K562 (cell line): ENCODE results near the gene SH2B2. TPM values are rescaled to one million over a fixed set of nuclear protein-coding genes. Genes with fewer than 3 reads are reported as not detected.

Source experiments
- ATAC-seq: fragments of 200-7000 bp; cut with Tn5 transposase; 3 replicates; pipeline ENCODE4 v1.9.1; 2020; ENCODE audit warnings: moderate library complexity
- BruUV-seq: library from RNA; stranded (reverse); fragments of 400-500 nt; replicated peaks from 2 replicates; lab custom pipeline; 2021; lab: Mats Ljungman, UMichigan
- CTCF ChIA-PET: fragments of 300-600 bp; formaldehyde crosslinking; extraction: SDS; loops from one replicate; lab custom pipeline; 2021; ENCODE audit warnings: low intra/inter-chr PET ratio; lab: Yijun Ruan, JAX
- POLR2A ChIA-PET: fragments of 300-600, 350-650 bp; sonication (Branson Sonifier 250); formaldehyde crosslinking; extraction: SDS; loops from one replicate; lab custom pipeline; 2021; ENCODE audit warnings: antibody characterized with exemption, inconsistent platforms; lab: Yijun Ruan, JAX
- DNase-seq, 4 experiments: peaks; one replicate each; pipeline versions ENCODE4 v3.0.0 to v3.0.0-alpha.2; 2011 to 2018; ENCODE audit warnings: low spot score in 3 of 4, mixed read lengths in 3 of 4; ENCODE audit errors: extremely low read depth in 1 of 4
- FAIRE-seq: peaks from 2 replicates; lab custom pipeline; 2011; peaks lifted over from hg19 to GRCh38; lab: Jason Lieb, UNC
- H2AFZ ChIP-seq: 2 replicates; pipeline ENCODE4 v1.6.0; 2011; ENCODE audit warnings: low read depth, low read length, control low read depth, inconsistent platforms
- H3K27ac ChIP-seq: fragments of 200-600 bp; 3 replicates; pipeline ENCODE4 v1.8.0; 2011; ENCODE audit warnings: low read depth, mild to moderate bottlenecking, control low read depth, inconsistent platforms, low read length, moderate library complexity, mixed read lengths; ENCODE audit errors: extremely low read depth
- H3K27me3 ChIP-seq, 2 experiments: fragments of 300-600 bp in 1 of 2; 2 replicates in 1 of 2; 3 replicates in 1 of 2; pipeline versions ENCODE4 v1.6.0 to v1.8.0; 2011; ENCODE audit warnings: inconsistent platforms in 2 of 2, low read length in 2 of 2, mild to moderate bottlenecking in 1 of 2, mixed read lengths in 1 of 2, moderate library complexity in 1 of 2; ENCODE audit not compliant: control insufficient read depth in 2 of 2, insufficient read depth in 2 of 2
- H3K36me3 ChIP-seq: fragments of 300-600 bp; 3 replicates; pipeline ENCODE4 v1.8.0; 2011; ENCODE audit warnings: mild to moderate bottlenecking, low read length, inconsistent platforms; ENCODE audit not compliant: control insufficient read depth, insufficient read depth
- H3K4me1 ChIP-seq, 2 experiments: fragments of 200-600 bp in 1 of 2; replicated peaks in 1 of 2; 2 replicates in 1 of 2; 3 replicates in 1 of 2; pipeline versions ENCODE4 v1.5.1 to v1.8.0; 2011; ENCODE audit warnings: inconsistent platforms in 2 of 2, low read length in 2 of 2, mild to moderate bottlenecking in 1 of 2, mixed read lengths in 1 of 2, moderate library complexity in 1 of 2; ENCODE audit not compliant: control insufficient read depth in 2 of 2, insufficient read depth in 2 of 2
- H3K4me2 ChIP-seq: 2 replicates; pipeline ENCODE4 v1.6.1; 2011; ENCODE audit warnings: low read length, control low read depth, inconsistent platforms, mixed read lengths; ENCODE audit not compliant: insufficient read depth
- H3K4me3 ChIP-seq: fragments of 200-600 bp; sonication (generic), shearing (Covaris generic); 2 replicates; pipeline ENCODE4 v1.5.1; 2016; ENCODE audit warnings: control low read depth, inconsistent platforms
- H3K79me2 ChIP-seq: fragments of 200-600 bp; 3 replicates; pipeline ENCODE4 v1.8.0; 2011; ENCODE audit warnings: low read length, inconsistent platforms; ENCODE audit not compliant: control insufficient read depth, insufficient read depth
- H3K9ac ChIP-seq, 2 experiments: 2 replicates each; pipeline versions ENCODE4 v1.6.0 to v1.6.1; 2011; ENCODE audit warnings: low read depth in 2 of 2, low read length in 2 of 2, control low read depth in 1 of 2, inconsistent platforms in 1 of 2, mild to moderate bottlenecking in 1 of 2, mixed read lengths in 1 of 2; ENCODE audit not compliant: insufficient read depth in 1 of 2
- H3K9me1 ChIP-seq: one replicate; pipeline ENCODE4 v1.6.0; 2011; ENCODE audit warnings: inconsistent platforms, mild to moderate bottlenecking, low read length, moderate library complexity; ENCODE audit not compliant: control insufficient read depth, insufficient read depth
- H3K9me3 ChIP-seq: replicated peaks from 2 replicates; pipeline ENCODE4 v1.5.1; 2011; ENCODE audit warnings: low read depth, low read length, inconsistent platforms; ENCODE audit not compliant: control insufficient read depth, insufficient read depth
- H4K20me1 ChIP-seq: replicated peaks from 2 replicates; pipeline ENCODE4 v1.6.1; 2011; ENCODE audit warnings: low read length, inconsistent platforms, mixed read lengths; ENCODE audit not compliant: control insufficient read depth, insufficient read depth
- ARID3B ChIP-seq: fragments of 250-450 bp; sonication (Bioruptor Pico); IDR thresholded peaks from 2 replicates; pipeline ENCODE4 v1.4.0; 2020; ENCODE audit warnings: borderline replicate concordance
- CBX8 ChIP-seq: fragments of 200-600 bp; sonication (generic); IDR thresholded peaks from 2 replicates; pipeline ENCODE4 v1.6.1; 2012; ENCODE audit warnings: borderline replicate concordance, mixed run types, low read depth, mild to moderate bottlenecking, moderate library complexity, mixed read lengths, low read length, control low read depth, inconsistent platforms; ENCODE audit not compliant: poor library complexity, severe bottlenecking; ENCODE audit errors: extremely low read depth
- HMG20B ChIP-seq: fragments of 250-450 bp; sonication (Bioruptor Pico); IDR thresholded peaks from 2 replicates; pipeline ENCODE4 v1.5.0; 2021; ENCODE audit warnings: mild to moderate bottlenecking
- NBN ChIP-seq: fragments of 450-650 bp; IDR thresholded peaks from 2 replicates; pipeline ENCODE4 v1.6.1; 2016; ENCODE audit warnings: low read depth, mild to moderate bottlenecking
- SAFB ChIP-seq: fragments of 200-400 bp; formaldehyde crosslinking; IDR thresholded peaks from 2 replicates; pipeline ENCODE4 v1.6.1; 2017; ENCODE audit warnings: low read depth, low read length, borderline replicate concordance
- SNRNP70 ChIP-seq: fragments of 200-400 bp; formaldehyde crosslinking; optimal IDR thresholded peaks from 2 replicates; pipeline ENCODE3; 2017; ENCODE audit warnings: low read depth, low read length
- TFAP4 ChIP-seq: sonication (generic); formaldehyde crosslinking; IDR thresholded peaks from 2 replicates; pipeline ENCODE4 v1.8.0; 2022; ENCODE audit warnings: missing genetic modification reagents, mild to moderate bottlenecking, moderate library complexity, borderline replicate concordance
- ZNF140 ChIP-seq: fragments of 250-450 bp; sonication (Bioruptor Pico); IDR thresholded peaks from 2 replicates; pipeline ENCODE4 v1.8.0; 2021; ENCODE audit warnings: moderate library complexity, mild to moderate bottlenecking, inconsistent platforms
- ZNF384 ChIP-seq: IDR thresholded peaks from 2 replicates; pipeline ENCODE4 v1.6.1; 2012; ENCODE audit warnings: low read depth, low read length, improper control_type of control experiment
- WGBS: fragments of 100-300 bp; shearing (Covaris generic); methylation state at CpG from one replicate; pipeline ENCODE4 v1.1.6; 2016; ENCODE audit warnings: low coverage, mixed read lengths; ENCODE audit not compliant: insufficient coverage; ENCODE audit errors: missing lambda C conversion rate; 5-methylcytosine and 5-hydroxymethylcytosine counted together
- in situ Hi-C: fragments of 300-500 bp; cut with MboI; formaldehyde crosslinking; loops from 4 replicates; pipeline ENCODE4 v1.15.0; 2018; ENCODE audit warnings: inconsistent platforms, mixed read lengths
- intact Hi-C: fragments of 100-400 bp; cut with micrococcal nuclease; formaldehyde crosslinking; loops from 2 replicates; pipeline ENCODE4 v1.14.2; 2022
- polyA plus RNA-seq, 8 experiments: library from polyadenylated mRNA; depleted of rRNA in 4 of 8; stranded (reverse) in 5 of 8; unstranded in 3 of 8; fragments of >200 nt; fragmentation: Nextera tagmentation in 2 of 8; fragmentation: Illumina TruSeq in 1 of 8; extraction: Ambion mirVana in 2 of 8; extraction: Trizol in 1 of 8; gene quantifications; 2 replicates each; pipeline versions ENCODE4 v1.2.1 to v1.2.3, GENCODE V29; 2011 to 2014; ENCODE audit warnings: inconsistent platforms in 1 of 8, missing spikeins in 1 of 8
- total RNA-seq, 7 experiments: library from RNA; depleted of rRNA in 6 of 7; stranded (reverse); fragments of >200 nt in 6 of 7; fragmentation: Illumina TruSeq in 2 of 7; extraction: Trizol in 2 of 7; gene quantifications; 2 replicates each; pipeline versions ENCODE4 v1.2.1 to v1.2.3, GENCODE V29; 2011 to 2021; ENCODE audit warnings: low replicate concordance in 1 of 7

Gene SH2B2
- total and polyA plus RNA-seq, 9 of the 15 experiments (the other 6 are each of a cell fraction or from before 2014, with no cell fraction given) = 0.03 to 0.89 (median 0.07) TPM; not detected in 4

- TF ChIP-seq ZNF384 = peak; percentile 32; the same call in 1 of the 2 replicates
- TF ChIP-seq ZNF140 (CRISPR knock-in tag) = no peak
- TF ChIP-seq TFAP4 (CRISPR knock-in tag) = peak; percentile 65; the same call in 1 of the 2 replicates
Measured at GRCh38 chr7:102292813-102293798, 6.4 kb downstream of the SH2B2 start (continued).

DNA sequence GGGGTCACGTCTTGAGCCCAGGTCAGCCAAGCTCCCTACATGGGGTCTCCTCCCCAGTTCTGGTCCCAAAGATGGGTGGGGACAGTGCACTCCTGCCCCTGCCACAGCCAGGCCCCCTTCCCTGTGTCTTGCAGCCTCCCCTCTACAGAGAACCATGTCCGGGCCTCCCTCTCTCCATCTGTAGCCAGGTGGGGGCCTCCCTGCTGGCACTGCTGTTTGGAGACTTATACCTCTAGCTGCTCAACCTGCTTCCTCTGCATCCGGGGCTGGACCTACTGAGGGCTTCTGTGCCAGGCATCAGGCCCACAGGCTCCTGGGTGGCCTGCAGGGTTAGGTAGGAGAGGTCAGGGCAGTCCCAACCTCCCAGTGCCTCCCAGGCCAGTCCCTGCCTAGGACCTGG, 7.9 kb downstream of the SH2B2 start:
- no TSS peak for BruUV-seq

More for the DNA sequence above, 7.9 kb downstream of the SH2B2 start:
- no peak overlapping the region for H3K9ac ChIP-seq
- FAIRE-seq (no peak), DNase-seq (no peak), ATAC-seq (no peak)
- H3K9me3 ChIP-seq = no peaks in the 10 kb centered on the region
- 0% methylated on average over 3 of the region's 3 CpGs for WGBS
- no peak overlapping the region for H3K27ac ChIP-seq
- H3K4me3 ChIP-seq = no peak overlapping the region
- ChIA-PET POLR2A (interaction anchor here (0.8 to 1.9 kb wide), 3 partner anchors 10 to 25 kb away, joined by 3 to 7 read pairs (median 4); no protein-coding TSS in a partner anchor), CTCF (no interaction called here)
- H3K9me1 ChIP-seq = no peaks in the 10 kb centered on the region
- in situ Hi-C loops (no loop called here), intact Hi-C loops (no loop called here)
- H3K27me3 ChIP-seq = peaks cover 42 to 74% of the 10 kb centered on the region in 2 experiments; a peak in 4 of 5 replicates
- peaks cover 17% of the 10 kb centered on the region for H4K20me1 ChIP-seq
- no peaks in the 10 kb centered on the region for H3K79me2 ChIP-seq
- no peak overlapping the region for H3K4me2 ChIP-seq
- TF ChIP-seq SNRNP70 (no peak), SAFB (no peak), ARID3B (CRISPR knock-in tag) (no peak), HMG20B (no peak), NBN (no peak), CBX8 (no peak)
- H3K36me3 ChIP-seq = no peaks in the 10 kb centered on the region
- H2AFZ ChIP-seq = no peak overlapping the region
- H3K4me1 ChIP-seq = peaks cover 0 to 7% of the 10 kb centered on the region in 2 experiments; a peak in 2 of 5 replicates
